ENCODE measurements around the gene ZCCHC7.
"Not testable (repeated sequence)": the region's sequence is repeated elsewhere in the genome, so short reads cannot be mapped to it uniquely, and the experiment has no call there.

The ZCCHC7 gene

DNA sequence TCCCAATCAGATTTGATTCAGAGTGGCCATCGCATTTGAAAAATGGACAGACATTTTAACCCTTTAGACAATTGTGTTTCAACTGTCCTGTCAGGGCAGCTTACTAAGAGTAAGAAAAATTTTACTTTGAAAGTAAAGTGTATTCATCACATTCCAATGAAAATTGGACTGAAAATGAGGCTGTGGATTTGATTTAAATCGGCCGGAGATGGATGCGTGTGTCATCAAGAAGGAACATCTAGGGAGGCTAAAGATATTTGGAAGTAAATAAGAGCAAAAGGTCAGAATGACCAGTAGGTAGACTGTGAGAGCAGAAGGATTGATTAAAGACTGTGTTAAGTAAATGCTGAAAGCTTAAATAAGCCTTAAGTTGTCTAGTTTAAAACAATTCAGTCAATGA is 1.5 kb downstream of the ZCCHC7 start:
- DNase-seq: no peak

DNA sequence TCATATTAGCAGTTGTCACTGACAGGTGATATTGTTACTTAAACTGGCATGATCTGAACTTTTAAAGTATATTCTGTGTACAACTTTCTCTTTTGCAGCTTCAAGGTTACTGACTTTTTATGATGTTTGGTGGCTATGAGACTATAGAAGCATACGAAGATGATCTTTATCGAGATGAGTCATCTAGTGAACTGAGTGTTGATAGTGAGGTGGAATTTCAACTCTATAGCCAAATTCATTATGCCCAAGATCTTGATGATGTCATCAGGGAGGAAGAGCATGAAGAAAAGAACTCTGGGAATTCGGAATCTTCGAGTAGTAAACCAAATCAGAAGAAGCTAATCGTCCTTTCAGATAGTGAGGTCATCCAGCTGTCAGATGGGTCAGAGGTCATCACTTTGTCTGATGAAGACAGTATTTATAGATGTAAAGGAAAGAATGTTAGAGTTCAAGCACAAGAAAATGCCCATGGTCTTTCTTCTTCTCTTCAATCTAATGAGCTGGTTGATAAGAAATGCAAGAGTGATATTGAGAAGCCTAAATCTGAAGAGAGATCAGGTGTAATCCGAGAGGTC is 5.9 kb downstream of the ZCCHC7 start:
- DNase-seq: no peak

DNA sequence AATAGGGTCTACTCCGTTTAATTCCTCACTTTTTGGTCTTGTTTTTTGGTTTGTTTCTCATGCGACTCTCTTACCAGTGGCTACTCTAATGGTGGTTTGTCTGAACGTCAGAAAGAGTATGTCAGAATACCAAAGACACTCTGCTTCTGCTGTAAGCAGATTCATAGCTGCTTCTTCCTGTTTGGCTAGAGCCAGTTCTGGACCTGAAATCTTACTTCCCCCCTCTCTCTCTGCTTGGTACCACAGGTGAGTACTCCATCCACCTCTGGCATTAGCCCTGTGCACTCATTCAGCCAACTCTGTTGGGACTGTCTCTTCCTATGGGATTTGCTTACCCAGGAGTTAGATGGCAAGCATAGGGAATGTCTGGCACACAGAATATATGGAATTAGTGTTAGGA is 6.6 kb downstream of the ZCCHC7 start:
- no peak for DNase-seq

DNA sequence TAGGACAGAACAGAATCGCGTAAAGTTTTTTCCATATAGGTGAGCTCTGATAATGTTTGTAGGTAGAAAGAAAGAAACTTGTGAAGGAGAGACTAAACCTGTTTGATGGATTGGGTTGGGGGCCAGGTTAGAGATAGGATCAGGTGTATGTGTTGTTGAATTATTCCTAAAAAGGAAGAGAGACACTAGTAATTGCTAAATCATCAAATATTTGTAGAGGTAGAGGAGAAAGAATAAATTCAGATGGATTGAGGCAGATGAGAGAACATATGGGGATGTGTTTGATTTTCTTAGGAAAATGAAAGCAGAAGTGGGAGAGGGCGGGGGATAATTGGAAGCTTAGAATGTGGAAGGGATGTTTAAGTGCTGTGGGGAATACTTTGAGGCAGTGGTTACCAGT is 7.7 kb downstream of the ZCCHC7 start:
- DNase-seq: no peak

DNA sequence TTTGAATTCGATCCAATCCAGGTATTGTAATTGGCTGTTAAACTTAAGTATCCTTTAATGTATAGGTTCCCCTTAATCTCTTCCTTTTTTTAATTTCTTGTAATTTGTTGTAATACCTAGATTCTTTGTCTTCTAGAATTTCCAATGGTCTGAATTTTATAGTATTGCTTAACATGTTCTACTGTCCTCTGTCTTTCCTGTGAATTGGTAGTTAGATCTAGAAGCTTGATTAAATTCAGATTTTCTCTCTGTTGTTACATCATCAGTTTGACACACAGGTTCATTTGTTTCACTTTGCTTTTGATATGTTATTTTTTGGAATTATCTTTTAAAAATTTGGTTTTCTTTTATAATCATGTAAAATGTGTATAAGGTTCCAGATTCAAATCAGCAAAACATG is 13.8 kb downstream of the ZCCHC7 start:
- DNase-seq: no peak

DNA sequence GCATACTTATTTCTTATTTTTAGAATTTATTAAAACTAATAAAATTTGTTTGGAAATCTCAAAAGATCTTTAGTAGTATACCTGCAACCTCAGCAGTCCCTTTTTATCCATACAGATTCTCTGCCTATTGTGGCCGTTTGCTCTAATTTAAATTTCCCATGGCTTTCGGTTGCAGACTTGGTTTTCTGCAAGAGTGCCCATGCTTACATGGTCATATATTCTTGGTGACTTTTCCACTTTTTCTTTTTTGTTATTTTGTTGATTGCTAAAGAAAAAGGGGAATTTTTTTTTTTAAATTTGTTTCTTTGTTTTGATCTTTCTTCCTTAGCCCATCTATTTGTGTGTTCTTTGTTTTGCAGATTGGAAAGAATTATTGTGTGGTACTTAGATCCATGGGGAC is 20.6 kb downstream of the ZCCHC7 start:
- no peak for DNase-seq

DNA sequence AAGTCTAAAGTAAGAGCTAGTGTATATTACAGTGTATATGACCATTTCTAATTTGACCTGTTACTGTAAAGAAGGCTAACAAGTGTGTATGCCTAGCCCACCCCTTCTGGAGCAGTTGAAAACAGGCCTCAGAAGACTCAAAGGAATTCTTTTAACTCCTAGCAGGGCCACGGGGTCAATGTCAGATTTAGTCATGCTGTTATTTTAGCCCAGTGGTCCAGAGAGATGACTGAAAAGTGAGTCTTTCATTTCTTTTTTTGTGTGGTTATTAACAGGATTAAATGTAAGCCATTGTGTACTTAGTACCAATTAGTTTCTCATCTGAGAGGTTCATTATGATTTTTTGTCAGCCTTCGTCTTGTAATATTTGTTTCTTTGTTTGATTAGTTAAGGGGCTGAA is 24.4 kb downstream of the ZCCHC7 start:
- DNase-seq: no peak

DNA sequence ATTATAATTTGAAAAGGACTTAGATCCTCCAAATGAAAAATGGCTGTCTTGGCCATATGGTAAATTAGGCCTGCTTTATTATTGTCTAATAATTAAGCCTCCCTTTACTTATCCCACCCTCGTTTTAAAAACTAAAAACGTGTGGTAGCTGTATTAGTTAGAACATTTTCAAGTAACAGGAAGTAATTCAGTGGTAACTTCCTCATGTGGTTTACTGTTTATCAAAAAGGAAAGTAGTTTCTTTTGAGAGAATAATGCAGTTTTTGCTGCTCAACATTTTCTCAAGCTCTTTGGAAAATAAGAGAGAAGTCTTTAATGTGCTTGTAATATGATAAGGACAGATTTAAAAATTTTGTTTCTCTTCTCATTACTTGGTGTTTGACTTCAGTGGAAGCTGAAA is 26.0 kb downstream of the ZCCHC7 start:
- DNase-seq: peak in 1 of 2 donors; percentile 43

DNA sequence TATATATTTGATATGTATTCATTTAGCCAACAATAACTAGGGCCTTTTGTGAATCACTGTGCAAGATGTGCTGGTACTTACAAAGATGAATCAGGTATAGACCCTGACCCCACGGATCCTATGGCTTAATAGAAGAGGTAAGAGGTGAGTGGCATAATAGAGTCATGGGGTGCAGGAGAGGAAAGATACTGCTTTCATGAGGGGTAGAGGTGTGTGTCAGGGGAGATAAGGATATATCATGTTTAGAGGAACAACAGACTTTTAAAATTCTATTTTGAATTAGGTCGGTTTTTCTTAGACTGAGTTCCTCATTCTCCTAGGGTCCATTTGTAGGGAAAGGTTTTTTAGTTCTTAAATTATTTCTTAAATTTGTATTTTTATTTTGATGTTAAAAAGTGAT is 27.8 kb downstream of the ZCCHC7 start:
- no peak for DNase-seq

DNA sequence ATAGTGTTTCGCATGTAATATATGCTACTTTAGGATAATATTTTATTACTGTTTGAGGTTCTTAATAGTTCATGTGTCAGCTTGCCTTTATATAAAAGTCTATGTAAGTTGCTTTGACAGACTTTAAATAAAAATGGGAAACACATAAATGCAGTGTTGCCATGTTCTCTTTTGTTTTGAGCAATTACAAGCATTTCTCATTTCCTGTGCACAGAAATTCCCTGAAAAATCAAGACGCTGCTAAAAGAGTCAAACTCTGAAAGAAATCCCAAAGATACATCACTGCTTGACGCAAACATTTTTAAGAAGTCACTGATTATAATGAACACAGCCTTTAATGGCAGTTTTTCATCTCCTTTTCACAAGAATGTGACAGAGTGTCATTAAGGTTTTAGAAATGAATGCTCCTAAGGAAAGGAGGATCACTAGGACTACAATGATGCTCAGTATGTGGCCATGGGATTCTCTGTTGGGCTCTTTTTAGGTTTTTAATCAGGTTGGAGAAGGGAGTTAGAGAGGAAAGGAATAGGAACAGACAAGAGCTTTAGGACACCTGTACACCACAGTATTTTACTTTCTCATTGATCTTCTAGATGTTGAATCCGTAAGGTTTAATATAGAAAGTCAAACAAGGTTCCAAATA is 29.4 kb downstream of the ZCCHC7 start:
- DNase-seq: no peak

DNA sequence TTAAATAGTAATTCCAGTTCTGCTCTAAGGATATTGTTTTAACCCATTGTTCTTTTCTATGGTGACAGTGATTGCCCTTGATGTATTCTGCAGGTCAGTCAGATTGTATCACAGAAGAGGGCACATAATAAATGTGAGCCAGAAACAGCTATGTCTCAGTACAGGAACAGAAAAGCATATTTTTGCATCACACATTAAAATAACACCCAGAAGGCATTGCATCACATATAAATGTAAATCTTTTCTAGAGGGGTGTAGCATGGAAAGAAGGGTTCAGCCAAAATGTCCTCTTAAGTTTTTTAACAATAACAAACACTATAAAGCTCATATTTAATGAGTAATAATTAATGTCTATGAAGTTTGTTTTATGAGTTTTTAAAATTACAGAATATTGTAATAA is 30.0 kb downstream of the ZCCHC7 start:
- no peak for DNase-seq

DNA sequence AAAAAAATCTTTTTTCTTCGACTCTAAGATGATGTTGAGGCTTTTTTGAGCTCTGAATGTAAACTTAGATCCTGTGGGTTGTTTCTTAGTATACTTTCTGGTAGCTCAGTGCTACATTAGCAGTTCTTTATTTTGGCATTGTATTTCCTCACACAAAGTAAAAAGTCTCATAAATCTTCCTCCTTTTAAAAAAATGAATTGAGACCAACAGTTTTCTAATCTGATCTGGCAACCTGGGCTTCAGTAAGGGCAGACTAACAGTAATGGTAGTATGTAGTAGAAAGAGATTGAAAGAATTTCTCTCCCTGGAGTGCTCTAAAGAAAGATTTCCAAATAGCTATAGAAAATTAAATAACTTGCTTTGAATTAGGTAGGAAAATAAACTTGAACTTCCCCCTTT is 31.4 kb downstream of the ZCCHC7 start:
- DNase-seq: no peak

DNA sequence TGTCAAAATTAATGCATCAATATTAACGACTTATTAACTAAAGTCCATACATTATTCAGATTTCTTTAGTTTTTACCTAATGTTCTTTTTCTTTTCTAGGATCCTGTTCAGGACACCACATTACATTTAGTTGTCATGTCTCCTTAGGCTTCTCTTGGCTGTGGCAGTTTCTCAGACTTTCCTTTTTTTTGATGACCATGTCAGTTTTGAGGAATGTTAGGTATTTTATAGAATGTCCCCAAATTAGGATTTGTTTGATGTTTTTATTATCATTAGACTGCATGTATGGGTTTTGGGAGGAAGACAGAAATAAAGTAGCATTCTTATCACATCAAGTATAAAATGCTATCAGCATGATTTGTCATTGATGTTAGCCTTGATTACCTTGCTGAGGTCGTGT is 32.0 kb downstream of the ZCCHC7 start:
- DNase-seq: no peak

DNA sequence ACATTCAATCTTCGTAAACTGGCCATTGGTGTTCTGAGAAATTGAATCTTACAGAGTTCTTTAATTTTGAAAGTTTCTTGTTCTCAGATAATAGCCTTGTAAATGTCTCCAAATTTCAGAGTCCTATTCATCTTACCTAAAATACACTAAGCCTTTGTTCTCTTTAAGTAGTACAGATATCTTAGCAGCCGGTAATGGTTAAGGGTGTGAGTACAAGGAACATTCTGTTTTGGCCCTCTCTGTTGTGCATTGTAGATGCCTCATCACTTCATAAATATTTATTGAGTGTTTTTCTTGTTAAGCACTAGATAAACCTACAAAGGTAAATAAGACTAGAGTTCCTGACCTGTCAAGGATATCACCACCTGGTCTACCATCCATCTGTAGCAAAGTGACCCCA is 35.2 kb downstream of the ZCCHC7 start:
- no peak for DNase-seq

DNA sequence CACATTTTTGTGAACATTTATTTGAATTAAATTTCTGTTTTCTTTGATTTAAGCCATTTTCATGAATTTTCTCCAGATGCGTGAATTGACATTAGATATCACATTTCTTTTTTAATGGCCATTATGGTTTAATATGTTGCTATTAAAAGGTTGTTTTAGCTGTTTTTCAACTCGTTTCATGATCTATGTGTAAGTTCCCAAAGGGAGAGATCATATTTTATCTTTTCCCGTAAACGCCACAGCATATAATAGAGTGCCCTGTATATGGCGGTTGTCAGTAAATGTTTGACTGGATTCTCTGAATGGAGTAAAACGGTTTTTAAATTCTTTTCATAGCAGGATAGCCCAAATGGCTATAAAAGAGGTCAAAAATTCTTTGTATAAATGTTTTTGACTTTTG is 35.8 kb downstream of the ZCCHC7 start:
- DNase-seq: no peak

DNA sequence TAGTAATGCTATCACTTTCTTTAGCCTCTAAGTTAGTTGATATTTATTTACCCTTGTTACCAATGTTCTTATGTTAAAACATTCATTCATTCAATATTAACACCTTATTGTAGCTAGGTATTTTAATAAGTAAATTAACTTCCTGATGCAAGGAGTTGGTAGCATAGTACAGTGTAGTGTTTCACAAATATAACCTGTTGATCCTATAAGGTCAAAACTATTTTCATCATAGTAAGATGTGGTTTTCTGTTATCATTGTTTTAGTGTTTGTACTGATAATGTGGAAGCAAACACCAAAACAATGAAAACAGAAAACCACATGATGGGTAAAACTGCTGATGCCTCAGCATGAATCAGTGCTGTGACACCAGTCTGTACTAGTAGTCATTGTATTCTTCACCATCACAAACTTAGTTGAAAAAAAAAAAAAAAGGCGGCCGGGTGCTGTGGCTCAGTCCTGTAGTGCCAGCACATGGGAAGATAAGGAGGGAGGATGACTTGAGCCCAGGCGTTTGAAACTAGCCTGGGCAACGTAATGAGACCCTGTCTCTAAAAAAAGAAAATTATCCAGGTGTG is 36.5 kb downstream of the ZCCHC7 start:
- no peak for DNase-seq

DNA sequence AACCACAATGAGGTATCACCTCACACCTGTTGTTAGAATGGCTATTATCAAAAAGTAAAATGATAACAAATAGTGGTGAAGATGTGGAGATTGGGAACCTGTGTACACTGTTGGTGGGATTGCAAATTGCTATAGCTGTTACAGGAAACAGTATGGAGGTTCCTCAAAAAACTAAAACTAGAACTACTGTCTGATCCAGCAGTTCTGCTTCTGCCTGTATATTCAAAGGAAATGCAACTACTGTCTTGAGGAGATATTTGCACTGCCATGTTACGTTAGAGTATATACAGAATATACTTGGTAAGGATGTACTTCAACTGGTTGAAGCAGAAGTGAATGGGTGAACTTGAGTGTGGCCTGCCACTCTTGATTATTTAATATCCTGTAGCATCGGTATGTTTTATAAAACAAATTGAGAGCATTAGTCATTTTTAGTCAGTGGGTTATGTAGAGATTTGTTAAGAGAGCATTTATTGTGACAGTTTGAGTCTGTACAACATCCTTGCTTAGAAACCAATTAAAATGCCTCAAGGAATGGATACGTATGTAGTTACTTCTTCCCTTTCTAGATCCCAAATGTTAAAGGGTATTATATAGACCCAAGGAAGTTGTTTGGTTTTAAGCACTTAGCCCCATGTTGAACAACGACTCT is 37.5 kb downstream of the ZCCHC7 start:
- peak in 1 of 2 donors; percentile 50 for DNase-seq

DNA sequence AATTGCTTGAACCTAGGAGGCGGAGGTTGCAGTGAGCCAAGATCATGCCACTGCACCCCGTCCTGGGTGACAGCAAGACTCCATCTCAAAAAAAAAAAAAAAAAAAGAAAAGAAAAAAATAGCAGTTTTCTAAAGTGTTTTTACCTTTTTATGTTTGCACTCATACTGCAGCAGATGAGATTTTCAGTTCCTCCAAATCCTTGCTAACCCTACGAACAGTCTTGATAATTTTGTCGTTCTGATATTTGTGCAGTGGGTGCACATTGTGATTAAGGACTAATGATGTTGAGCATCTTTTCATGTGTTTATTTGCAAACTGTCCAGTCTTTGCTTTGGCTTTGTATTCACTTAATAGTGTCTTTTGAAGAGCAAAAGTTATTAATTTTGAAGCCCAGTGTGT is 42.9 kb downstream of the ZCCHC7 start:
- DNase-seq: no peak

DNA sequence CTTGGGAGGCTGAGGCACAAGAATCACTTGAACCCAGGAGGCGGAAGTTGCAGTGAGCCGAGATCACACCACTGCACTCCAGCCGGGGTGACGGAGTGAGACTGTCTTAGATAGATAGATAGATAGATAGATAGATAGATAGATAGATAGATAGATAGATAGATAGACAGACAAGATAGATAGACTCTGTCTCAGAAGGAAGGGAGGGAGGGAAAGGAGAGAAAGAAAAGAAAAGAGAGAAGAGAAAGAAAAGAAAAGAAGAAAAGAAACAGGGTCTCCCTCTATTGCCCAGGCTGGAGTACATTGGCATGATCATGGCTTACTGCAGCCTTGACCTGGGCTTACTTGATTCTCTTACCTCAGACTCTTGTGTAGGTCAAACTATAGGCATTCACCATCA is 44.0 kb downstream of the ZCCHC7 start:
- not testable (repeated sequence) for DNase-seq

DNA sequence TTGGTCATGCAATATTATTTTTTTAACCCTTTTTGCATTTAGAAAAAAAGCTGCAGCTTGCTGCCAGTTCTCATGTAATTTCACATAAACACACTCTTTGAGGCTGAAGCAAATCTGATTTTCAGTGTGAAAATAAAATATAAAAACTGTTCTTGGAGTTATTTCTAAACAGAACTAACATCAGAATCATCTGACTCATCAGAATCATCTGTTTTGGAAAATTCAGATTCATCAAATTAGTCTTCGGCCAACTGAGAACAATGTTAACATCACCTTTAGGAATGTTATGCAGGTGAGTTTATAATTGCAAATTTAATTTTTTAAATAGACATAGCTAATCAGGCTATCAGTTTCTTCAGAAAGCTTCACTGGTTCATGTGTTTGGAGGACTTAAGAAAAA is 45.3 kb downstream of the ZCCHC7 start:
- DNase-seq: no peak

DNA sequence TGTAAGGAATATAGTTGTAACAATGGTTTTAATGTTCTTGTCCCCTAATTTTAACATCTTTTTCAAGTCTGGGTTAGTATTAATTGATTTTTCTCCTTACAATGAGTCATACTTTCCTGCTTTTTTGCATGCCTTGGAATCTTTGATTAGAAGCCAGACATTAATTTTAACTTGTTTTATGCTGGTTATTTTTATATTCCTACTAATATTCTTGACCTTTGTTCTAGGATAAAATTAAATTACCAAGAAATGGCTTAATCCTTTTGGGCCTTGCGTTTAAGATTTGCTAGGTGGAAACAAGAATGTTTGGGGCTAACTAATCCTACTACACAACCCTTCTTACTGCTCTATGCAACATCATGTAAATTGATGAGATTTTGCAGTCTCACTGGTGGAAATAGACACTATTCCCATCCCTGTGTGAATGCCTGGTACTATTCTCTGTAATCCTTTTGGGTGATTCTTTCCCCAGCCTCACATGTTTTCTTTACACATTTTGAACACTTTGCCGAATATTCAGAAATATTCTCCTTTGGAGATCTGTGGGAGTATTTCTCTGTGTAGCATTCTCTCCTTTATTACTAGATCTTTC is 47.2 kb downstream of the ZCCHC7 start:
- no peak for DNase-seq

DNA sequence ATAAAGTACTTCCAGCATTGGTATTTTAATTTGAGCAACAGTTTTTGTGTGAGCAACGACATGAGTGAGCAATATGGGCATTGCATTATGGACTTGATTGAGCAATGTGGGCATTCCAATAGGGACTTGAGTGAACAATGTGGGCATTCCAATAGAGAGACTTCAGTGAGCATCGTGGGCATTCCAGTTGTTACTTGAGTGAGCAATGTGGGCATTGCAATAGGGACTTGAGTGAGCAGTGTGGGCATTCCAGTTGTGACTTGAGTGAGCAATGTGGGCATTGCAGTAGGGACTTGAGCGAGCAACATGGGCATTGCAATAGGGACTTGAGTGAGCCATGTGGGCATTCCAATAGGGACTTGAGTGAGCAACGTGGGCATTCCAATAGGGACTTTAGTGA is 52.2 kb downstream of the ZCCHC7 start:
- DNase-seq: no peak

DNA sequence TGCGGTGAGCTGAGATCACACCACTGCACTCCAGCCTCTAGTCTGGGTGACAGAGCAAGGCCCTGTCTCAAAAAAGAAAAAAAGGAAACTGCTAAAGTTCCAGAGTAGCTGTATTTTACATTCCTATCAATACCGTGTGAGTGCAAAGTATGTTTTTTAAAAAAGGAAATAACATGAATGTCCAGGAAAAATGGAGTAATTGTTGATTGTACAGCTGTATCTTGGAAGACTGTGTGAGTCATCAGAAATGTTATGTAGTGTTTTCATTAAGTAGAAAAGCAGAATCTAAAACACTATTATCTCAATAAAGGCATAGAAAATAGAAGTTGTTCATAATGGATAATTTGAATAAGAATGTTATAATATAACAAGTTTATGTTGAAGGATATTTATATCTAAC is 53.9 kb downstream of the ZCCHC7 start:
- no peak for DNase-seq

DNA sequence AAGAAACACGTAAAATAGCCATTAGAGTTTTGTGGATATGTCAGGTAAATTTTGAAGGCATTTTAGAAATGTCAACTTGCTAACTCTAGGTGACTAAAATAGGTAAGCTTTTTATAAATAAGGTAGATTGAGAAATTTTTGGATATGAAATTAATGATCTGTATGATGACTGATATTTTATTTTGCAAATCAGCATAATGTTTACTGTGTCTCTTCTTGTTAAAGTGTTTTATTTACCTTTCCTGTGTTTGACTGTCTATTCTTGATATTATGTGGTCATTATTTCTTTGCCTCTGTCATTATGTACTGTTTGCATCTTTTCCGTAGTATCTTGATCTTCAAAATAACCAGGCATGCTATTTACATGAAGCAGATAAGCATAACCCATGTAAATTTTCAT is 58.4 kb downstream of the ZCCHC7 start:
- DNase-seq: no peak
